RWPE1 (cell line): Measurements from ENCODE around the gene TSPAN14.
A peak's percentile ranks its signal among the peaks of the same experiment; 100 is the strongest.

Experiments
- CTCF ChIA-PET: fragments of 350-600 bp; sonication (Branson Sonifier 250); formaldehyde crosslinking; extraction: SDS; loops from one replicate; lab custom pipeline; 2021; lab: Yijun Ruan, JAX
- POLR2A ChIA-PET: fragments of 400-600 bp; formaldehyde crosslinking; extraction: SDS; loops from one replicate; lab custom pipeline; 2020; ENCODE audit warnings: antibody characterized with exemption; ENCODE audit not compliant: low non-redundant PET; lab: Yijun Ruan, JAX
- DNase-seq: peaks from one replicate; pipeline ENCODE4 v3.0.0; 2012; ENCODE audit warnings: low spot score
- H3K27ac ChIP-seq: fragments of 450-650 bp; 2 replicates; pipeline ENCODE4 v1.5.1; 2017
- CTCF ChIP-seq: fragments of 450-650 bp; conservative IDR thresholded peaks from 2 replicates; pipeline ENCODE4 v1.5.1; 2017; ENCODE audit warnings: low read depth, mild to moderate bottlenecking

Gene TSPAN14

DNA sequence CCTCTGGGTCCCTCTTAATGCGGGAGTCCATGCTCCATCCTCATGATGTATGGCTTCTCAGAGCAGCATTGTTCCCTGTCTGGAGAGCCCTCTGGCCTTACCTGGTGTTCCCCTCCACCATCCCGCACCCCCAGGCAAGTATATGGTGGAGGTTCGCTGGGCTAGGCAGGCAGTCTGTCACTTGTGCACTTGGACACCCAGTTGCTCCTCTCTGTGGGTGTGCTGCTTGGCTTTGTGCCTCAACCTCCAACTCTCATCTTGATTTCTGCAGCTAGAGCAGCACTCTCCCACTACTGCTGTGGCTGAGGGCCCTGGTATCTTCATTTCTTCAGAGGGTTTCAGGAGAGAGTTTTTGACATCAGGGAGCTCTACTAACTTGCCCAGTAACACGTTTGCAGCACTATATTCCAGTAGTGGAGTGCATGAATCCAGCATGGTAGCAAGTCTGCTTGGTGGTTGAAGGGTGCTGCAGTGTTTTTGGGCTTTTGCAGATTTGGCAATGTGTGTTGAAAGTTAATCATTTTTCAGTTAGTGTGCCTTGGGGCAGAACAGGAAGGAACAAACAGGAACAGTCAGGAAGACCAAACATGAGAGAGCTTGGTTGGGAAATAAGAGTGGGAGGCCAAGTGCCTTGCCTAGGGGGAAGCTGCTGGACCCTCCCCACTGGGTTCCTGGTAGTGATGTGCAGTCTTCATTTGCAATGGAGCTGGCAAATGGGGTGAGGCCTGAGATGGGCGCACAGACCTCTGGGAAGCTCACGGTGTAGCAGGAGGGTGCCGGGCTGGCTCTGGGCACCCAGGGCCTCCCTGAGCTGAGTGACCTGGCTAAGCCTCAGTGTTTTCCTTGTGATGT lies 37.4 kb downstream of the TSPAN14 start:
- ChIA-PET POLR2A (no interaction called here), CTCF (interaction anchor here (0.8 to 1.0 kb wide), 2 partner anchors 14 to 20 kb away, joined by 3 to 4 read pairs; no protein-coding TSS in a partner anchor)
- H3K27ac ChIP-seq, result peak overlapping the region; percentile 39
- no peak for TF ChIP-seq CTCF
- no peak for DNase-seq

DNA sequence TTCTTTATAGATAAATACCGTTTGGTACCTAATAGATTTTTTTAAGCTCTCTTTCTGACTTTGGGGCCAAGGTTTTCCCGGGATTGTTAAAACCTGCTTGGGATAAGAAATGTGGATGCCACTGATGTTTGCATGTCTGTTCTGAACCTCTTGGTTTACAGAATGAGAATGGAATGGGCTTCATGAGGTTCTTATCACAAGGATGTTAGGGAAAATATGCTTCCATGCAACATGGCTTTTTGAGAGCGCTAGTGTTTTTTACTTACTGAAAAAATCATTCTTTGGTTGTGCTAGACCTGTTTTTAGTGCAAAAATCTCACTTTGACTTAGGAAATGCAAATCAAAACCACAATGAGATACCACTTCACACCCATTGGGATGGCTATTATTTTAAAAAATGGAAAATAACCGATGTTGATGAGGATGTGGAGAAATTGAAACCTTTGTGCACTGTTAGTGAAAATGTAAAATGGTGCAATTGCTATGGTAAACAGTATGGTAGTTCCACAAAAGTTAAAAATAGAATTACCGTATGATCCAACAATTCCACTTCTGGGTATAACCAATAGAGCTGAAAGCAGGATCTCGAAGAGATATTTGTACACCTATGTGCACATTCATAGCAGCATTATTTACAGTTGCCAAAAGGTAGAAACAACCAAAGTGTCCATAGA lies 38.9 kb downstream of the TSPAN14 start:
- H3K27ac ChIP-seq, result no peak overlapping the region
- ChIA-PET CTCF (interaction anchor here (0.8 kb wide), 1 partner anchor 13 kb away, joined by 3 read pairs; no protein-coding TSS in a partner anchor), POLR2A (no interaction called here)
- TF ChIP-seq CTCF, result no peak
- no peak for DNase-seq

GRCh38 chr10:80493522-80494051 lies 39.5 kb downstream of the TSPAN14 start:
- POLR2A ChIA-PET, result no interaction called here
- CTCF ChIA-PET, result interaction anchor here (0.8 kb wide), 1 partner anchor 12 kb away, joined by 3 read pairs; no protein-coding TSS in a partner anchor
- H3K27ac ChIP-seq, result no peak overlapping the region
- no peak for TF ChIP-seq CTCF
- DNase-seq, result no peak

- no peak for TF ChIP-seq CTCF
Observed at GRCh38 chr10:80496555-80497172, 42.6 kb downstream of the TSPAN14 start.

GRCh38 chr10:80497187-80498077 lies 43.3 kb downstream of the TSPAN14 start:
- TF ChIP-seq CTCF, result no peak
- ChIA-PET POLR2A (no interaction called here), CTCF (interaction anchor here (0.6 to 2.0 kb wide), 5 partner anchors 8 to 165 kb away, joined by 3 to 9 read pairs (median 6); no protein-coding TSS in a partner anchor)
- H3K27ac ChIP-seq, result peak overlapping the region; percentile 95
- no peak for DNase-seq

More at GRCh38 chr10:80496555-80497172, 42.6 kb downstream of the TSPAN14 start:
- CTCF ChIA-PET, result interaction anchor here (0.6 to 2.0 kb wide), 5 partner anchors 9 to 166 kb away, joined by 3 to 9 read pairs (median 6); no protein-coding TSS in a partner anchor
- POLR2A ChIA-PET, result no interaction called here
- DNase-seq, result no peak
- H3K27ac ChIP-seq, result no peak overlapping the region
